AG10803 (cell line): ENCODE results near the gene KISS1R.
"Not testable (repeated sequence)": the region's sequence is repeated elsewhere in the genome, so short reads cannot be mapped to it uniquely, and the experiment has no call there.

Experiments
- DNase-seq: peaks from one replicate; pipeline ENCODE4 v3.0.0; 2010; ENCODE audit warnings: low read depth
- H3K4me3 ChIP-seq: 2 replicates; pipeline ENCODE4 v1.5.1; 2011; ENCODE audit warnings: mild to moderate bottlenecking, low read length, control low read depth
- CTCF ChIP-seq: conservative IDR thresholded peaks from 2 replicates; pipeline ENCODE4 v1.5.1; 2011; ENCODE audit warnings: mild to moderate bottlenecking, low read length, control low read depth, inconsistent platforms

Gene KISS1R

GRCh38 chr19:954672-955494, 37.8 kb downstream of the KISS1R start:
- no peak for DNase-seq
- no peak for TF ChIP-seq CTCF
- no peak overlapping the region for H3K4me3 ChIP-seq

- H3K4me3 ChIP-seq = no peak overlapping the region
- no peak for TF ChIP-seq CTCF
- no peak for DNase-seq
These were observed 39.0 kb downstream of the KISS1R start for GRCh38 chr19:955803-956765.

GRCh38 chr19:956766-957440, 39.8 kb downstream of the KISS1R start:
- no peak for TF ChIP-seq CTCF
- peak; percentile 67 for DNase-seq
- no peak overlapping the region for H3K4me3 ChIP-seq

GRCh38 chr19:957578-957977, 40.4 kb downstream of the KISS1R start:
- H3K4me3 ChIP-seq, DNase-seq: not testable (repeated sequence)

- no peak overlapping the region for H3K4me3 ChIP-seq
- no peak for DNase-seq
- no peak for TF ChIP-seq CTCF
These were observed 42.1 kb downstream of the KISS1R start for GRCh38 chr19:958967-959855.

- no peak for DNase-seq
- TF ChIP-seq CTCF = no peak
- H3K4me3 ChIP-seq = no peak overlapping the region
These were observed 42.9 kb downstream of the KISS1R start for GRCh38 chr19:960020-960419.
